Progenitor cell of endocrine pancreas (in vitro differentiated cells): ENCODE results near the gene SS18L1. TPM values are rescaled to one million over a fixed set of nuclear protein-coding genes. Genes with fewer than 3 reads are reported as not detected.

Experiments used
- DNase-seq: peaks from one replicate; pipeline ENCODE4 v3.0.0; 2021; ENCODE audit warnings: low spot score; ENCODE audit not compliant: unreplicated experiment
- H3K27ac Mint-ChIP-seq: 2 replicates; pipeline ENCODE4 v1.8.0; 2021; ENCODE audit warnings: mild to moderate bottlenecking, moderate library complexity, mixed read lengths
- H3K27me3 Mint-ChIP-seq: 2 replicates; pipeline ENCODE4 v1.8.0; 2021; ENCODE audit warnings: mixed read lengths
- H3K36me3 Mint-ChIP-seq: 2 replicates; pipeline ENCODE4 v1.8.0; 2022; ENCODE audit warnings: mixed read lengths; ENCODE audit not compliant: insufficient read depth
- H3K4me1 Mint-ChIP-seq: 2 replicates; pipeline ENCODE4 v1.8.0; 2021; ENCODE audit warnings: low read depth, mixed read lengths
- H3K4me3 Mint-ChIP-seq: 2 replicates; pipeline ENCODE4 v1.8.0; 2021; ENCODE audit warnings: low read depth, mild to moderate bottlenecking, moderate library complexity, mixed read lengths
- H3K9me3 Mint-ChIP-seq: 2 replicates; pipeline ENCODE4 v1.8.0; 2021; ENCODE audit warnings: low read depth, mixed read lengths
- total RNA-seq: library from RNA; stranded (reverse); gene quantifications from 2 replicates; pipeline ENCODE4 v1.2.1, GENCODE V29; 2021
- TF ChIP-seq, protein P1 (sequence below): fragments of 200-600 bp; sonication (generic); IDR thresholded peaks from one replicate; pipeline ENCODE4 v1.5.0; 2021; ENCODE audit warnings: antibody characterized with exemption, mild to moderate bottlenecking; ENCODE audit not compliant: unreplicated experiment

Gene SS18L1
- total RNA-seq, 1 donor from 2014 or later, result 29.8 TPM

GRCh38 chr20:62208795-62209755, 65.5 kb downstream of the SS18L1 start:
- no peaks in the 10 kb centered on the region for H3K36me3 Mint-ChIP-seq
- H3K4me1 Mint-ChIP-seq, result peaks cover 6% of the 10 kb centered on the region

GRCh38 chr20:62209850-62210495, 66.4 kb downstream of the SS18L1 start:
- no peak overlapping the region for H3K27ac Mint-ChIP-seq
- peaks cover 18% of the 10 kb centered on the region for H3K27me3 Mint-ChIP-seq
- no peaks in the 10 kb centered on the region for H3K9me3 Mint-ChIP-seq
- TF ChIP-seq, protein P1, sequence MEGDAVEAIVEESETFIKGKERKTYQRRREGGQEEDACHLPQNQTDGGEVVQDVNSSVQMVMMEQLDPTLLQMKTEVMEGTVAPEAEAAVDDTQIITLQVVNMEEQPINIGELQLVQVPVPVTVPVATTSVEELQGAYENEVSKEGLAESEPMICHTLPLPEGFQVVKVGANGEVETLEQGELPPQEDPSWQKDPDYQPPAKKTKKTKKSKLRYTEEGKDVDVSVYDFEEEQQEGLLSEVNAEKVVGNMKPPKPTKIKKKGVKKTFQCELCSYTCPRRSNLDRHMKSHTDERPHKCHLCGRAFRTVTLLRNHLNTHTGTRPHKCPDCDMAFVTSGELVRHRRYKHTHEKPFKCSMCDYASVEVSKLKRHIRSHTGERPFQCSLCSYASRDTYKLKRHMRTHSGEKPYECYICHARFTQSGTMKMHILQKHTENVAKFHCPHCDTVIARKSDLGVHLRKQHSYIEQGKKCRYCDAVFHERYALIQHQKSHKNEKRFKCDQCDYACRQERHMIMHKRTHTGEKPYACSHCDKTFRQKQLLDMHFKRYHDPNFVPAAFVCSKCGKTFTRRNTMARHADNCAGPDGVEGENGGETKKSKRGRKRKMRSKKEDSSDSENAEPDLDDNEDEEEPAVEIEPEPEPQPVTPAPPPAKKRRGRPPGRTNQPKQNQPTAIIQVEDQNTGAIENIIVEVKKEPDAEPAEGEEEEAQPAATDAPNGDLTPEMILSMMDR, result no peak
- H3K4me3 Mint-ChIP-seq, result no peak overlapping the region
- DNase-seq, result no peak
- H3K36me3 Mint-ChIP-seq, result no peaks in the 10 kb centered on the region
- peaks cover 6% of the 10 kb centered on the region for H3K4me1 Mint-ChIP-seq

More at GRCh38 chr20:62208795-62209755, 65.5 kb downstream of the SS18L1 start:
- no peak overlapping the region for H3K4me3 Mint-ChIP-seq
- DNase-seq, result no peak
- peaks cover 10% of the 10 kb centered on the region for H3K27me3 Mint-ChIP-seq
- H3K9me3 Mint-ChIP-seq, result no peaks in the 10 kb centered on the region
- TF ChIP-seq, protein P1, result no peak
- no peak overlapping the region for H3K27ac Mint-ChIP-seq

DNA sequence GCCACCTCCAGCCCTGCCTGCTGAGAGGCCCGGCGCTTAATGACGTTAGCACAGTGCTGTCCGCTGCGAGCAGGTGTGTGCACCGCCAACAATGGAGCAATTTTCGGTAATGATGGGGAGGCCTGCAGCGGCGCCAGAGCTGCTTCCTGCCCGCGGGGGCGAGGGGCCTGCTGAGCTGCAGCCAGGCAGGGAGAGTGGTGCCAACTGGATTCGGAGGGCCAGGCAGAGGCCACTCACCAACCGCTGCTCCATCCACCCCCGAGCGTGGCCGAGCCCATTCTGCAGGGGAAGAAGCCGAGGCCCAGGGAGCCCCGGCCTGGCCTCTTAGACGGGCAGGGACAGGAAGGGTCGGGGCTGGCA, 66.9 kb downstream of the SS18L1 start:
- H3K4me1 Mint-ChIP-seq, result peaks cover 6% of the 10 kb centered on the region

DNA sequence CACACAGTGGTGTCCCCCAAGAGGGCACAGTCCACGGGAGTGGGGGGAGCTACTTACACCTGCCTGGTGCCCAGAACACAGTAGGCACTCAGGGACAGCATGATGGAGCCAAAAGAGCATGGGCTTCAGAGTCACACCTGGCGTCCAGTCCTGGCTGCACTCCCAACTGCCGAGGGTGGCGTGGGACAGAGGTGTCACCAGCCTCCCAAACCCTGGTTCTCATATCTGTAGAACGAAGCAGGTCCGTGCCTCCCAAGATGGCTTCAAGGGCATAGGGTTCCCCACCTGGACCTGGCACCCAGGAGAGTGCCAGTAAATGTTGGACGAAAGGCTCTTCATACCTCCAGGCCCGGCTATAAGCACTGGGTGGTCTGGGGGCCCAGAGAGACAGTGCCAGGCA, 67.6 kb downstream of the SS18L1 start:
- TF ChIP-seq, protein P1, result no peak
- H3K4me1 Mint-ChIP-seq, result peaks cover 6% of the 10 kb centered on the region
- H3K36me3 Mint-ChIP-seq, result no peaks in the 10 kb centered on the region
- H3K27ac Mint-ChIP-seq, result no peak overlapping the region
- peaks cover 24% of the 10 kb centered on the region for H3K27me3 Mint-ChIP-seq
- no peaks in the 10 kb centered on the region for H3K9me3 Mint-ChIP-seq
- H3K4me3 Mint-ChIP-seq, result no peak overlapping the region
- DNase-seq, result no peak

More for the DNA sequence above, 66.9 kb downstream of the SS18L1 start:
- no peak for DNase-seq
- TF ChIP-seq, protein P1, result no peak
- Mint-ChIP-seq H3K27me3 (peaks cover 23% of the 10 kb centered on the region), H3K4me3 (no peak overlapping the region), H3K36me3 (no peaks in the 10 kb centered on the region), H3K9me3 (no peaks in the 10 kb centered on the region), H3K27ac (no peak overlapping the region)

GRCh38 chr20:62211769-62212288, 68.3 kb downstream of the SS18L1 start:
- TF ChIP-seq, protein P1, result no peak
- peaks cover 24% of the 10 kb centered on the region for H3K27me3 Mint-ChIP-seq
- H3K36me3 Mint-ChIP-seq, result no peaks in the 10 kb centered on the region
- no peak overlapping the region for H3K27ac Mint-ChIP-seq
- H3K4me1 Mint-ChIP-seq, result peaks cover 6% of the 10 kb centered on the region
- H3K9me3 Mint-ChIP-seq, result no peaks in the 10 kb centered on the region
- no peak overlapping the region for H3K4me3 Mint-ChIP-seq
- no peak for DNase-seq
